Activated CD8-positive, alpha-beta T cell treated with anti-CD3 and anti-CD28 coated beads for 36 hours (primary cell): Measurements from ENCODE around the gene ARHGAP4. TPM values are rescaled to one million over a fixed set of nuclear protein-coding genes. Genes with fewer than 3 reads are reported as not detected.

Experiments used
- ATAC-seq: fragments of 200-7000 bp; cut with Tn5 transposase; one replicate; pipeline ENCODE4 v1.10.0; 2021; ENCODE audit warnings: mild to moderate bottlenecking, moderate library complexity
- CTCF ChIA-PET: fragments of 350-600 bp; sonication (Branson Sonifier 250); formaldehyde crosslinking; loops from one replicate; lab custom pipeline; 2021; ENCODE audit warnings: antibody characterized with exemption; lab: Charles Lee
- POLR2A ChIA-PET: fragments of 350-600 bp; sonication (Branson Sonifier 250); formaldehyde crosslinking; loops from one replicate; lab custom pipeline; 2021; ENCODE audit warnings: antibody characterized with exemption; lab: Charles Lee
- DNase-seq: peaks from one replicate; pipeline ENCODE4 v3.0.0-alpha.2; 2020
- H3K27ac Mint-ChIP-seq: one replicate; pipeline ENCODE4 v1.8.0; 2021; ENCODE audit warnings: mild to moderate bottlenecking, mixed read lengths
- H3K27me3 Mint-ChIP-seq: one replicate; pipeline ENCODE4 v1.8.0; 2021; ENCODE audit warnings: mixed read lengths
- H3K36me3 Mint-ChIP-seq: one replicate; pipeline ENCODE4 v1.8.0; 2021; ENCODE audit warnings: low read depth, mixed read lengths
- H3K4me1 Mint-ChIP-seq: one replicate; pipeline ENCODE4 v1.8.0; 2021; ENCODE audit warnings: low read depth, mixed read lengths
- H3K4me3 Mint-ChIP-seq: one replicate; pipeline ENCODE4 v1.8.0; 2021; ENCODE audit warnings: mild to moderate bottlenecking, moderate library complexity, mixed read lengths
- H3K9me3 Mint-ChIP-seq: one replicate; pipeline ENCODE4 v1.8.0; 2021; ENCODE audit warnings: mixed read lengths
- intact Hi-C: fragments of 100-400 bp; cut with micrococcal nuclease; formaldehyde crosslinking; loops from one replicate; pipeline ENCODE4 v1.10.0; 2022
- total RNA-seq, 2 experiments: library from RNA; stranded (reverse); gene quantifications; one replicate each; pipeline ENCODE4 v1.2.3, GENCODE V29; 2021
- TF ChIP-seq, protein P1 (sequence below): fragments of 200-600 bp; IDR thresholded peaks from one replicate; pipeline ENCODE4 v1.8.0; 2022; ENCODE audit warnings: antibody characterized with exemption, mild to moderate bottlenecking

Gene ARHGAP4
- total RNA-seq, 2 experiments from 2014 or later, result 128 to 130 TPM

- intact Hi-C loops, result no loop called here
- H3K27ac Mint-ChIP-seq, result no peak overlapping the region
- peaks cover 29% of the 10 kb centered on the region for H3K4me1 Mint-ChIP-seq
- no peaks in the 10 kb centered on the region for H3K27me3 Mint-ChIP-seq
- no peaks in the 10 kb centered on the region for H3K9me3 Mint-ChIP-seq
- TF ChIP-seq, protein P1, sequence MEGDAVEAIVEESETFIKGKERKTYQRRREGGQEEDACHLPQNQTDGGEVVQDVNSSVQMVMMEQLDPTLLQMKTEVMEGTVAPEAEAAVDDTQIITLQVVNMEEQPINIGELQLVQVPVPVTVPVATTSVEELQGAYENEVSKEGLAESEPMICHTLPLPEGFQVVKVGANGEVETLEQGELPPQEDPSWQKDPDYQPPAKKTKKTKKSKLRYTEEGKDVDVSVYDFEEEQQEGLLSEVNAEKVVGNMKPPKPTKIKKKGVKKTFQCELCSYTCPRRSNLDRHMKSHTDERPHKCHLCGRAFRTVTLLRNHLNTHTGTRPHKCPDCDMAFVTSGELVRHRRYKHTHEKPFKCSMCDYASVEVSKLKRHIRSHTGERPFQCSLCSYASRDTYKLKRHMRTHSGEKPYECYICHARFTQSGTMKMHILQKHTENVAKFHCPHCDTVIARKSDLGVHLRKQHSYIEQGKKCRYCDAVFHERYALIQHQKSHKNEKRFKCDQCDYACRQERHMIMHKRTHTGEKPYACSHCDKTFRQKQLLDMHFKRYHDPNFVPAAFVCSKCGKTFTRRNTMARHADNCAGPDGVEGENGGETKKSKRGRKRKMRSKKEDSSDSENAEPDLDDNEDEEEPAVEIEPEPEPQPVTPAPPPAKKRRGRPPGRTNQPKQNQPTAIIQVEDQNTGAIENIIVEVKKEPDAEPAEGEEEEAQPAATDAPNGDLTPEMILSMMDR, result no peak
- DNase-seq (no peak), ATAC-seq (no peak)
- peaks cover 3% of the 10 kb centered on the region for H3K36me3 Mint-ChIP-seq
- CTCF ChIA-PET, result no interaction called here
- no peak overlapping the region for H3K4me3 Mint-ChIP-seq
- POLR2A ChIA-PET, result interaction anchor here (1.0 to 4.7 kb wide), 4 partner anchors 10 to 43 kb away, joined by 3 to 25 read pairs (median 4); partner anchors contain the start of gene ARHGAP4
Measured at GRCh38 chrX:153907456-153907855, 18.6 kb downstream of the ARHGAP4 start.

GRCh38 chrX:153906126-153906917, 19.7 kb downstream of the ARHGAP4 start:
- peaks cover 2% of the 10 kb centered on the region for H3K36me3 Mint-ChIP-seq
- no peak overlapping the region for H3K4me3 Mint-ChIP-seq
- DNase-seq (peak; percentile 49), ATAC-seq (peak; percentile 49)
- TF ChIP-seq, protein P1, result no peak
- H3K4me1 Mint-ChIP-seq, result peaks cover 33% of the 10 kb centered on the region
- no peaks in the 10 kb centered on the region for H3K9me3 Mint-ChIP-seq
- ChIA-PET POLR2A (interaction anchor here (0.8 to 4.7 kb wide), 6 partner anchors 12 to 44 kb away, joined by 3 to 25 read pairs (median 4); partner anchors contain the start of gene ARHGAP4), CTCF (interaction anchor here (1.0 to 1.2 kb wide), 2 partner anchors 19 to 44 kb away, joined by 4 to 5 read pairs; no protein-coding TSS in a partner anchor)
- intact Hi-C loops, result no loop called here
- no peaks in the 10 kb centered on the region for H3K27me3 Mint-ChIP-seq
- peak overlapping the region; percentile 63 for H3K27ac Mint-ChIP-seq

DNA sequence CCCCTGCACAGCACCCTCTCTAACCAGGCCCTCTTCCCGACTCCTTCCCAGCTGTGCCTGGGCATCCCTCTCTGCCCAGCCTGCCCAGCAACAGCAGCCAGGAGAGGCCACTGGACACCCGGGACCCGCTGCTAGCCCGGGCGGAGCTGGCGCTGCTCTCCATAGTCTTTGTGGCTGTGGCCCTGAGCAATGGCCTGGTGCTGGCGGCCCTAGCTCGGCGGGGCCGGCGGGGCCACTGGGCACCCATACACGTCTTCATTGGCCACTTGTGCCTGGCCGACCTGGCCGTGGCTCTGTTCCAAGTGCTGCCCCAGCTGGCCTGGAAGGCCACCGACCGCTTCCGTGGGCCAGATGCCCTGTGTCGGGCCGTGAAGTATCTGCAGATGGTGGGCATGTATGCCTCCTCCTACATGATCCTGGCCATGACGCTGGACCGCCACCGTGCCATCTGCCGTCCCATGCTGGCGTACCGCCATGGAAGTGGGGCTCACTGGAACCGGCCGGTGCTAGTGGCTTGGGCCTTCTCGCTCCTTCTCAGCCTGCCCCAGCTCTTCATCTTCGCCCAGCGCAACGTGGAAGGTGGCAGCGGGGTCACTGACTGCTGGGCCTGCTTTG, 20.5 kb downstream of the ARHGAP4 start:
- no peak overlapping the region for H3K4me3 Mint-ChIP-seq
- intact Hi-C loops, result no loop called here
- POLR2A ChIA-PET, result interaction anchor here (0.8 to 4.7 kb wide), 3 partner anchors 13 to 41 kb away, joined by 3 to 25 read pairs (median 3); partner anchors contain the start of gene ARHGAP4
- H3K27ac Mint-ChIP-seq, result peak overlapping the region; percentile 63
- no peak for DNase-seq
- no peaks in the 10 kb centered on the region for H3K9me3 Mint-ChIP-seq
- TF ChIP-seq, protein P1, result no peak
- H3K36me3 Mint-ChIP-seq, result no peaks in the 10 kb centered on the region
- CTCF ChIA-PET, result interaction anchor here (1.2 kb wide), 1 partner anchor 44 kb away, joined by 5 read pairs; no protein-coding TSS in a partner anchor
- ATAC-seq, result no peak
- no peaks in the 10 kb centered on the region for H3K27me3 Mint-ChIP-seq
- H3K4me1 Mint-ChIP-seq, result peaks cover 40% of the 10 kb centered on the region

DNA sequence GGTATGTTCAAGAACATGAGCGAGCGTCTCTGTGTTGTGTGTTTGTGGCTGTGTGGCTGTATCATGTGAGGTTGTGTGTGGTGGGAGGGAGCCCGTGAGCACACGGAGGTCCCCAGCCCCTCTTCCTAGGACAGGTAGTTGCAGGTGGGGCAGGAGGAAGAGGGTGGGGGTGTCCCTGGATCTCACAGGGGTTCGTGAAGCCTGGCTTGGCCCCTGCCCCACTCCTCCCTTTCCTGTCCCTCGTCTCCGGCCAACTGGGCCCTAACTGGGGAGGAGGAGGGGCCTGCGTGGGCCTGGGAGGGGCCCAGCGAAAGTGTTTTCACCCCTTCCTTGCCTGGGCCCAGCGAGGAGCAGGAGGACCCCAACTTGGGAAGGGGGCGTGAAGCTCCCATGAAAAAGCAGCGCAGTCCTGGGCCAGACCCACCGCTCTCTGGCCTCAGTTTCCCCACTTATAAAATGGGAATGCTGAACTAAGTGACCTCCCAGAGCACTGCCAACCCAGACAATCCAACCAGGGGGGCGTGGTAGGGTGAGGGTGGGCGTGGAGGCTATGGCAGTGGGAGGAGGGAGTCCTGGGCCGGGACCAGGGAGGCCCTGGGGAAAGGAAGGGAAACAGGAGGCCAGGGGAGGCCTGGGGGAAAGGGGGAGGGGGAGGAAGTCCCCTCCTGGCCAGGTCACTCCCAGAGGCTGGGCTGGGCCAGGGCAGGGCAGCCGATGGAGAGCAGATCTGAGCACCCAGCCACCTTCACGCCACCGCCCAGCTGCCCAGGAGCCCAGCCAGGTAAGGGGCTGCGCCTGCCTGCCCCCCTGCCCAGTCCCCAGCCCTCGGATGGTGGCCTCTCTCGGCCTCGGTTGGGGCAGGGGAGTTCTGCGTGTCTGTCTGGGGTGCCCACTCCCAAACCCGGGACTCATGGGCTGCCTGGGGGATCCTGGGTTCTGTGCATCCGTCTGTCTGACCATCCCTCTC, 21.8 kb downstream of the ARHGAP4 start, which contains the start of gene AVPR2:
Gene AVPR2, plus strand, starts transcription at position 683 of the 967 bp plus-strand sequence. CDS start 473 bp downstream, outside the sequence.
- Mint-ChIP-seq H3K9me3 (no peaks in the 10 kb centered on the region), H3K4me1 (peaks cover 42% of the 10 kb centered on the region), H3K27ac (peak within 1 kb of the TSS; percentile 67), H3K27me3 (no peaks in the 10 kb centered on the region), H3K36me3 (no peaks in the 10 kb centered on the region), H3K4me3 (no peak within 1 kb of the TSS)
- peak; percentile 5 for ATAC-seq
- TF ChIP-seq, protein P1, result no peak
- ChIA-PET CTCF (no interaction called here), POLR2A (interaction anchor here (0.6 to 1.1 kb wide), 4 partner anchors 19 to 41 kb away, joined by 3 to 4 read pairs (median 3); partner anchors contain the start of genes ARHGAP4 and RENBP)
- intact Hi-C loops, result no loop called here
- DNase-seq, result no peak
